ENCODE data around the gene GNPNAT1.

DNA sequence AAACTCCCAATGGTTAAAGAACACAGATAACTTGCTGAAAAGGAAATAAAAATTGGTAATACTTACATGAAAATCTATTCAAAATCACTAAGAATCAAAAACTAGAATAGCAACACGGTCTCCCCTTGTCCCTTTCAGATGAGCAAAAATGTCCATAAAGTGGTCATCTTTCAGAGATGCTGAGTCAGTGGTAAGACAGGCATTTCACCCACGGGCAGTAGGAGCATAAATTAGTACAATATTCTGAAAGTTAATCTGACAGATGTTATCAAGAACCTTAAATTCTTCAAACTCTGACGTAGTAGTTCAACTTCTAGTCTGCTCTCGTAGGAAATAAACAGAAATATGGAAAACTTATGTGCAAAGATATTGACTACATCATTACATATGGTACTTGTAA is 33.1 kb upstream of the GNPNAT1 start:
- TF ChIP-seq, protein P1, sequence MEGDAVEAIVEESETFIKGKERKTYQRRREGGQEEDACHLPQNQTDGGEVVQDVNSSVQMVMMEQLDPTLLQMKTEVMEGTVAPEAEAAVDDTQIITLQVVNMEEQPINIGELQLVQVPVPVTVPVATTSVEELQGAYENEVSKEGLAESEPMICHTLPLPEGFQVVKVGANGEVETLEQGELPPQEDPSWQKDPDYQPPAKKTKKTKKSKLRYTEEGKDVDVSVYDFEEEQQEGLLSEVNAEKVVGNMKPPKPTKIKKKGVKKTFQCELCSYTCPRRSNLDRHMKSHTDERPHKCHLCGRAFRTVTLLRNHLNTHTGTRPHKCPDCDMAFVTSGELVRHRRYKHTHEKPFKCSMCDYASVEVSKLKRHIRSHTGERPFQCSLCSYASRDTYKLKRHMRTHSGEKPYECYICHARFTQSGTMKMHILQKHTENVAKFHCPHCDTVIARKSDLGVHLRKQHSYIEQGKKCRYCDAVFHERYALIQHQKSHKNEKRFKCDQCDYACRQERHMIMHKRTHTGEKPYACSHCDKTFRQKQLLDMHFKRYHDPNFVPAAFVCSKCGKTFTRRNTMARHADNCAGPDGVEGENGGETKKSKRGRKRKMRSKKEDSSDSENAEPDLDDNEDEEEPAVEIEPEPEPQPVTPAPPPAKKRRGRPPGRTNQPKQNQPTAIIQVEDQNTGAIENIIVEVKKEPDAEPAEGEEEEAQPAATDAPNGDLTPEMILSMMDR (IDR thresholded peaks at IDR 0.05): no peak
- TF ChIP-seq ZSCAN20 (CRISPR knock-in tag; IDR thresholded peaks at IDR 0.05) (no peak), SMC3 (IDR thresholded peaks at IDR 0.05) (no peak), POLR2AphosphoS2 (conservative IDR thresholded peaks at IDR 0.05; ENCODE audit: low read length) (no peak), EP300 (IDR thresholded peaks at IDR 0.05) (no peak), CHD4 (IDR thresholded peaks at IDR 0.05; ENCODE audit: borderline replicate concordance) (no peak), POLR2A (IDR thresholded peaks at IDR 0.05; ENCODE audit: low read length) (no peak)
- TF ChIP-seq, protein P2, sequence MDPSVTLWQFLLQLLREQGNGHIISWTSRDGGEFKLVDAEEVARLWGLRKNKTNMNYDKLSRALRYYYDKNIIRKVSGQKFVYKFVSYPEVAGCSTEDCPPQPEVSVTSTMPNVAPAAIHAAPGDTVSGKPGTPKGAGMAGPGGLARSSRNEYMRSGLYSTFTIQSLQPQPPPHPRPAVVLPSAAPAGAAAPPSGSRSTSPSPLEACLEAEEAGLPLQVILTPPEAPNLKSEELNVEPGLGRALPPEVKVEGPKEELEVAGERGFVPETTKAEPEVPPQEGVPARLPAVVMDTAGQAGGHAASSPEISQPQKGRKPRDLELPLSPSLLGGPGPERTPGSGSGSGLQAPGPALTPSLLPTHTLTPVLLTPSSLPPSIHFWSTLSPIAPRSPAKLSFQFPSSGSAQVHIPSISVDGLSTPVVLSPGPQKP (IDR thresholded peaks at IDR 0.05; ENCODE audit: low read depth, low read length): no peak

Data from A549 (cell line).